Measurements from ENCODE around the gene CCR8.

CCR8 gene

GRCh38 chr3:39322936-39323335 lies 6.6 kb upstream of the CCR8 start:
- TF ChIP-seq CTCF (IDR thresholded peaks at IDR 0.05; ENCODE audit: control insufficient read depth, insufficient read depth, low read depth, low read length, missing control alignments), result no peak
- no peak for DNase-seq (ENCODE audit: low read depth)
- no peak overlapping the region for H3K4me3 ChIP-seq (ENCODE audit: control insufficient read depth, low read depth, low read length)

- H3K4me3 ChIP-seq (ENCODE audit: control insufficient read depth, low read depth, low read length), result no peak overlapping the region
- no peak for TF ChIP-seq CTCF (IDR thresholded peaks at IDR 0.05; ENCODE audit: control insufficient read depth, insufficient read depth, low read depth, low read length, missing control alignments)
- no peak for DNase-seq (ENCODE audit: low read depth)
Measured at GRCh38 chr3:39323494-39323893, 6.0 kb upstream of the CCR8 start.

- DNase-seq (ENCODE audit: low read depth), result no peak
Measured at GRCh38 chr3:39325236-39325635, 4.3 kb upstream of the CCR8 start.

GRCh38 chr3:39327053-39327745 lies 2.3 kb upstream of the CCR8 start:
- no peak for DNase-seq (ENCODE audit: low read depth)
- no peak overlapping the region for H3K4me3 ChIP-seq (ENCODE audit: control insufficient read depth, low read depth, low read length)
- no peak for TF ChIP-seq CTCF (IDR thresholded peaks at IDR 0.05; ENCODE audit: control insufficient read depth, insufficient read depth, low read depth, low read length, missing control alignments)

More at GRCh38 chr3:39325236-39325635, 4.3 kb upstream of the CCR8 start:
- no peak for TF ChIP-seq CTCF (IDR thresholded peaks at IDR 0.05; ENCODE audit: control insufficient read depth, insufficient read depth, low read depth, low read length, missing control alignments)
- H3K4me3 ChIP-seq (ENCODE audit: control insufficient read depth, low read depth, low read length), result no peak overlapping the region

GRCh38 chr3:39327746-39328349 lies 1.7 kb upstream of the CCR8 start:
- no peak for DNase-seq (ENCODE audit: low read depth)
- no peak for TF ChIP-seq CTCF (IDR thresholded peaks at IDR 0.05; ENCODE audit: control insufficient read depth, insufficient read depth, low read depth, low read length, missing control alignments)
- H3K4me3 ChIP-seq (ENCODE audit: control insufficient read depth, low read depth, low read length), result no peak overlapping the region

GRCh38 chr3:39330824-39331223 lies 1.3 kb downstream of the CCR8 start:
- no peak overlapping the region for H3K4me3 ChIP-seq (ENCODE audit: control insufficient read depth, low read depth, low read length)
- DNase-seq (ENCODE audit: low read depth), result no peak
- TF ChIP-seq CTCF (IDR thresholded peaks at IDR 0.05; ENCODE audit: control insufficient read depth, insufficient read depth, low read depth, low read length, missing control alignments), result no peak
